ENCODE results near the gene CATSPERD. TPM values are rescaled to one million over a fixed set of nuclear protein-coding genes. Genes with fewer than 3 reads are reported as not detected.
"Not testable (repeated sequence)": the region's sequence is repeated elsewhere in the genome, so short reads cannot be mapped to it uniquely, and the experiment has no call there.

The CATSPERD gene
- total RNA-seq, 2 donors from 2014 or later: not detected

GRCh38 chr19:5751709-5752108 lies 31.3 kb downstream of the CATSPERD start:
- H3K27ac Mint-ChIP-seq: no peak overlapping the region
- no peak for DNase-seq
- no peaks in the 10 kb centered on the region for H3K9me3 Mint-ChIP-seq
- ATAC-seq (replicated peaks in 1 of 2): no peak
- H3K4me1 Mint-ChIP-seq (ENCODE audit: low read depth): no peaks in the 10 kb centered on the region
- no peaks in the 10 kb centered on the region for H3K27me3 Mint-ChIP-seq (ENCODE audit: low read depth)
- no peaks in the 10 kb centered on the region for H3K36me3 Mint-ChIP-seq (ENCODE audit: insufficient read depth in 2 of 2)
- H3K4me3 Mint-ChIP-seq: no peak overlapping the region

GRCh38 chr19:5753743-5754142 lies 33.3 kb downstream of the CATSPERD start:
- H3K4me3 Mint-ChIP-seq: no peak overlapping the region
- no peaks in the 10 kb centered on the region for H3K27me3 Mint-ChIP-seq (ENCODE audit: low read depth)
- no peaks in the 10 kb centered on the region for H3K4me1 Mint-ChIP-seq (ENCODE audit: low read depth)
- H3K27ac Mint-ChIP-seq: no peak overlapping the region
- H3K9me3 Mint-ChIP-seq: no peaks in the 10 kb centered on the region
- DNase-seq: no peak
- H3K36me3 Mint-ChIP-seq (ENCODE audit: insufficient read depth in 2 of 2): no peaks in the 10 kb centered on the region
- no peak for ATAC-seq (replicated peaks in 1 of 2)

- Mint-ChIP-seq H3K4me1 (ENCODE audit: low read depth) (no peaks in the 10 kb centered on the region), H3K27me3 (ENCODE audit: low read depth) (peaks cover 6% of the 10 kb centered on the region)
Measured at GRCh38 chr19:5762608-5763217, 42.3 kb downstream of the CATSPERD start.

GRCh38 chr19:5765220-5765619 lies 44.8 kb downstream of the CATSPERD start:
- ATAC-seq (replicated peaks in 1 of 2) (no peak), DNase-seq (no peak)
- Mint-ChIP-seq H3K36me3 (ENCODE audit: insufficient read depth in 2 of 2) (no peaks in the 10 kb centered on the region), H3K27ac (no peak overlapping the region), H3K27me3 (ENCODE audit: low read depth) (peaks cover 6% of the 10 kb centered on the region), H3K4me3 (no peak overlapping the region), H3K9me3 (peaks cover 7 to 8% of the 10 kb centered on the region in 2 donors), H3K4me1 (ENCODE audit: low read depth) (no peaks in the 10 kb centered on the region)

More at GRCh38 chr19:5762608-5763217, 42.3 kb downstream of the CATSPERD start:
- Mint-ChIP-seq H3K9me3 (peaks cover 7 to 8% of the 10 kb centered on the region in 2 donors), H3K36me3 (ENCODE audit: insufficient read depth in 2 of 2) (no peaks in the 10 kb centered on the region), H3K4me3 (no peak overlapping the region), H3K27ac (no peak overlapping the region)
- ATAC-seq (replicated peaks in 1 of 2) (no peak), DNase-seq (no peak)

GRCh38 chr19:5767949-5768348 lies 47.5 kb downstream of the CATSPERD start:
- Mint-ChIP-seq H3K27ac (no peak overlapping the region), H3K9me3 (peaks cover 0 to under 1% of the 10 kb centered on the region in 2 donors), H3K4me1 (ENCODE audit: low read depth) (no peaks in the 10 kb centered on the region), H3K27me3 (ENCODE audit: low read depth) (peaks cover 1% of the 10 kb centered on the region), H3K4me3 (no peak overlapping the region), H3K36me3 (ENCODE audit: insufficient read depth in 2 of 2) (no peaks in the 10 kb centered on the region)
- DNase-seq (no peak), ATAC-seq (replicated peaks in 1 of 2) (no peak)

GRCh38 chr19:5772416-5772815 lies 52.0 kb downstream of the CATSPERD start:
- DNase-seq: no peak
- Mint-ChIP-seq H3K4me1 (ENCODE audit: low read depth) (no peaks in the 10 kb centered on the region), H3K9me3 (no peaks in the 10 kb centered on the region), H3K27me3 (ENCODE audit: low read depth) (no peaks in the 10 kb centered on the region), H3K36me3 (ENCODE audit: insufficient read depth in 2 of 2) (no peaks in the 10 kb centered on the region), H3K4me3 (no peak overlapping the region), H3K27ac (no peak overlapping the region)
- ATAC-seq (replicated peaks in 1 of 2): no peak

- Mint-ChIP-seq H3K36me3 (ENCODE audit: insufficient read depth in 2 of 2) (no peaks in the 10 kb centered on the region), H3K27ac (no peak overlapping the region), H3K4me3 (no peak overlapping the region), H3K9me3 (no peaks in the 10 kb centered on the region), H3K4me1 (ENCODE audit: low read depth) (no peaks in the 10 kb centered on the region), H3K27me3 (ENCODE audit: low read depth) (no peaks in the 10 kb centered on the region)
- no peak for ATAC-seq (replicated peaks in 1 of 2)
- no peak for DNase-seq
Measured at GRCh38 chr19:5773276-5773675, 52.8 kb downstream of the CATSPERD start.

GRCh38 chr19:5774921-5775320 lies 54.5 kb downstream of the CATSPERD start:
- Mint-ChIP-seq H3K4me3 (no peak overlapping the region), H3K27me3 (ENCODE audit: low read depth) (no peaks in the 10 kb centered on the region), H3K9me3 (no peaks in the 10 kb centered on the region), H3K27ac (no peak overlapping the region), H3K4me1 (ENCODE audit: low read depth) (no peaks in the 10 kb centered on the region), H3K36me3 (ENCODE audit: insufficient read depth in 2 of 2) (no peaks in the 10 kb centered on the region)
- DNase-seq: no peak
- no peak for ATAC-seq (replicated peaks in 1 of 2)

- no peak overlapping the region for H3K27ac Mint-ChIP-seq
- no peaks in the 10 kb centered on the region for H3K36me3 Mint-ChIP-seq (ENCODE audit: insufficient read depth in 2 of 2)
- DNase-seq (no peak), ATAC-seq (replicated peaks in 1 of 2) (no peak)
- H3K9me3 Mint-ChIP-seq: no peaks in the 10 kb centered on the region
- H3K4me1 Mint-ChIP-seq (ENCODE audit: low read depth): no peaks in the 10 kb centered on the region
- no peak overlapping the region for H3K4me3 Mint-ChIP-seq
- no peaks in the 10 kb centered on the region for H3K27me3 Mint-ChIP-seq (ENCODE audit: low read depth)
Measured at GRCh38 chr19:5775668-5776309, 55.4 kb downstream of the CATSPERD start.

GRCh38 chr19:5778402-5778801 lies 58.0 kb downstream of the CATSPERD start:
- Mint-ChIP-seq H3K4me1 (ENCODE audit: low read depth) (no peaks in the 10 kb centered on the region), H3K36me3 (ENCODE audit: insufficient read depth in 2 of 2) (no peaks in the 10 kb centered on the region), H3K4me3 (no peak overlapping the region), H3K27me3 (ENCODE audit: low read depth) (no peaks in the 10 kb centered on the region), H3K27ac (no peak overlapping the region), H3K9me3 (no peaks in the 10 kb centered on the region)
- ATAC-seq (replicated peaks in 1 of 2): no peak
- DNase-seq: no peak

GRCh38 chr19:5780916-5781315 lies 60.5 kb downstream of the CATSPERD start:
- H3K27ac Mint-ChIP-seq; ATAC-seq (replicated peaks in 1 of 2); H3K27me3 Mint-ChIP-seq (ENCODE audit: low read depth); H3K4me1 Mint-ChIP-seq (ENCODE audit: low read depth); H3K9me3 Mint-ChIP-seq; DNase-seq; H3K4me3 Mint-ChIP-seq; H3K36me3 Mint-ChIP-seq (ENCODE audit: insufficient read depth in 2 of 2): not testable (repeated sequence)

- ATAC-seq (replicated peaks in 1 of 2): no peak
- Mint-ChIP-seq H3K27me3 (ENCODE audit: low read depth) (no peaks in the 10 kb centered on the region), H3K36me3 (ENCODE audit: insufficient read depth in 2 of 2) (peaks cover 6% of the 10 kb centered on the region in 2 donors), H3K27ac (no peak overlapping the region), H3K4me3 (no peak overlapping the region), H3K4me1 (ENCODE audit: low read depth) (no peaks in the 10 kb centered on the region), H3K9me3 (no peaks in the 10 kb centered on the region)
- DNase-seq: no peak
Measured at GRCh38 chr19:5782322-5782721, 61.9 kb downstream of the CATSPERD start.

- H3K27me3 Mint-ChIP-seq (ENCODE audit: low read depth): no peaks in the 10 kb centered on the region
- ATAC-seq (replicated peaks in 1 of 2) (peak in 1 of 2 donors; percentile 10), DNase-seq (no peak)
- no peaks in the 10 kb centered on the region for H3K9me3 Mint-ChIP-seq
- peaks cover 1% of the 10 kb centered on the region for H3K4me1 Mint-ChIP-seq (ENCODE audit: low read depth)
- no peak overlapping the region for H3K4me3 Mint-ChIP-seq
- no peak overlapping the region for H3K27ac Mint-ChIP-seq
- peaks cover 6 to 8% of the 10 kb centered on the region in 2 donors for H3K36me3 Mint-ChIP-seq (ENCODE audit: insufficient read depth in 2 of 2)
Measured at GRCh38 chr19:5782945-5783919, 62.8 kb downstream of the CATSPERD start.

All from activated T-cell treated with anti-CD3 and anti-CD28 coated beads, Interleukin-2, amount 50 U/mL, for 72 hours (primary cell).